ENCODE data around the gene TPM1.

TPM1 gene

GRCh38 chr15:63016234-63016633 is 26.3 kb upstream of the TPM1 start:
- no peak for DNase-seq (ENCODE audit: low spot score)

DNA sequence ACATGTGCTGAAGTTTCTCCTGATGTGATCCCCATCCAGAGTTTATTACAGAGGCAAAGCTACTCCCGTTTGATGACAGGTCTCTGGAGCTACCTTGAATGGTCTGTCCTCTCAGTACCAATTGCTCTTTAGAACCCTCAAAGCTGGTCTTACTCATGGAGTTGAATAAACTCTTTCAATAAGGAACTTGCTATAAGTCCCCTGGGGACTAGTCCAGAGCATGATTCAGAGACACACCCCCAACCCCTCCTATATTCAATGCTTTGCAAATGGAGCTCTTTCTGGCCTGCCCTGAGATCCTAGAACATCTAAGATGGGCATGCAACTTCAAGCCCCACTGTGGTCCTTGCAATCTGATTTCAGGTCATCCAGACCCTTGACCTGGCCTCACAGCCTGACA is 23.9 kb upstream of the TPM1 start:
- no peak for DNase-seq (ENCODE audit: low spot score)

DNA sequence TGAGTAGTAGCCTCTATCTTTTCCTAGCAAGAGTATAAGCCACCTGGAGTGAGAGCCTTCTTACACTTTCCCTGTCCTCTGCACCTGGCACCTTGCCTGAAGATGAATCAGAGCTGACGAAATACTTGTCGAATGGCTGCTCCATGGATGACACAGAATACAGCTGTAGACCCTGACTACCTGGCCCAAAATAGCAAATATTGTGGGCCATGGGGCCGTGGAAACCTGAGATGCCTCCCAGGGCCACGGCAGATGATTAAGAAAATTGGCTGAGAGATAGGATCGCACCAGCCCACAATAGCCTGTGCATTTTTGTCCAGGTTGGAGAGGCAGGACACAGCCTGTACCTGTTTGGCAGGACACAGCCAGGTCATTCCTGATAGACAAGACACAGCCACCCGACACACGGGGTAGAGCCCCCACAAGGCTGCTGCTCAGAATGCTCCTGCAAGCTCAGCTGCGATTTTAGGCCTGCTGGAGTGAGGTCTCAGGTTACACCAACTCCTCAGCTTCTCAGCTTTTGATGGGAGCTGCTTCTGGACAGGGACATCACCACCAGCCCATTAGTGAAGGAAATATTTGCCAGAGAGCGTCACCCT is 22.9 kb upstream of the TPM1 start:
- peak; percentile 70 for DNase-seq (ENCODE audit: low spot score)

GRCh38 chr15:63020128-63020527 is 22.4 kb upstream of the TPM1 start:
- DNase-seq (ENCODE audit: low spot score), result no peak

GRCh38 chr15:63020759-63021430 is 21.7 kb upstream of the TPM1 start:
- no peak for DNase-seq (ENCODE audit: low spot score)

- DNase-seq (ENCODE audit: low spot score), result no peak
These were observed 20.4 kb upstream of the TPM1 start for GRCh38 chr15:63022181-63022580.

- no peak for DNase-seq (ENCODE audit: low spot score)
These were observed 19.9 kb upstream of the TPM1 start for GRCh38 chr15:63022663-63023062.

DNA sequence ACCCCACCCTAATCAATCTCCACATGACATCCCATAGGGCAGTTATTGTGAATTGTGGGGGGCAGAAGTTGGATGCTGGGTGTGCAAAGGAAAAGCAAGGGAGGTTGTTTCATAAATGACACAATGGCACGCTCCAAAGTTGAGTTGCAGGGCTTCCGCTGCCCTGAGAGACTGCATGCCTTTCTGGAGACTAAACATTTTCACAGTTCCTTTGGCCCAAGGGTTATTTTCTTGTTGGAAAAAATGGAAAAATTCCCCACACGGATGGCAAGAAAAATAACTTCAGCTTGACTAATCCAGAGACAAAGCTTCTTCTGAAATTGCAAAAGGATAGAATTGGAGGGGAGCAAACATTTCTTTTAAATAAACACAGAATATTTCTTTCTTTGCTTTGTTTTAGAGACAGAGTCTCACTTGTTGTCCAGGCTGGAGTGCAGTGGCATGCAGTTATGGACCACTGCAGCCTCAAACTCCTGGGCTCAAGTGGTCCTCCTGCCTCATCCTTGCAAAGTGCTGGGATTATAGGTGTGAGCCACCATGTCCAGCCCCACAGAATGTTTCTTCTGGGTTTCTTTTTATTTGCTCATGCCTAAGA is 19.1 kb upstream of the TPM1 start:
- DNase-seq (ENCODE audit: low spot score), result no peak

- peak; percentile 29 for DNase-seq (ENCODE audit: low spot score)
These were observed 17.1 kb upstream of the TPM1 start for GRCh38 chr15:63025460-63025859.

DNA sequence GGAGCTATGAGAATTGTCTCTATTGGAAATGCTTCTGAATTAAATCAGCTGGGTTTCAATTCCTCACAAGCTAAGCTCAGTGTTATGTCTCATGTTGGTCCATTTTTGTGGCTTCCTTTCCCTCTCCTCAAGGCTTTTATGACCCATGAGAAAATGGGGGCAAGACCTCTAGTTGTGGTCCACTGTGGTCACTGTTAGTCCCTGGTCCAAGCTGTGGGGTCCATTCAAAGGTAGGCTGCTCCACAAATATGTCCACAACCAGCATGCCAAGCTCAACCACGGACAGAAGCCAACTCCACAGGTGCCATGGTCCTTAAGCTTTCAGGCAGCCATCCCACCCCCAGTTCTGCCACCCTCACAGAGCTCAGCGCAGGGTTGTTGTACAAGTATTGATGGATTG is 14.9 kb upstream of the TPM1 start:
- no peak for DNase-seq (ENCODE audit: low spot score)

GRCh38 chr15:63028442-63029110 is 14.0 kb upstream of the TPM1 start:
- no peak for DNase-seq (ENCODE audit: low spot score)

- DNase-seq (ENCODE audit: low spot score), result no peak
These were observed 12.9 kb upstream of the TPM1 start for GRCh38 chr15:63029676-63030075.

- no peak for DNase-seq (ENCODE audit: low spot score)
These were observed 12.4 kb upstream of the TPM1 start for GRCh38 chr15:63030101-63030551.

- no peak for DNase-seq (ENCODE audit: low spot score)
These were observed 8.0 kb upstream of the TPM1 start for GRCh38 chr15:63034578-63034977.

DNA sequence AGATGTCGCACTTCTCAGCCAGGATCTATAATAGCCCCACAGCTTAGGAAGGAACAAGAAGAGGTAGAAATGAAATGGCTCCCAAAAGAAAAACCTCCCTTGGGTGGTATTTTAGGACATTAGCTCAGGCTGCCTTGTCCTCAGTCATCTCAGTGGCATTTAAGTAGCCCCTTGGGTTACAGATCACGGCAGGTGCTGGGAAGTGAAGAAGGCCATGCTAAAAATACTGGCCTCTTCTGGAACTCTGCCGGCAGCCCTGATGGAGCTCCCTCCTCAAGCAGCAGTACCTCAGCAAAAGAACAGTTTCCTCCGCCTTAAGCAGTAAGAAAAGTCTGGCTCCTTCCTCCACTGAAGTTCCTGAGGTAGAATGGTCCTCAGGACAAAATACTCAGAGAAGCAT is 7.3 kb upstream of the TPM1 start:
- no peak for DNase-seq (ENCODE audit: low spot score)

- DNase-seq (ENCODE audit: low spot score), result no peak
These were observed 6.6 kb upstream of the TPM1 start for GRCh38 chr15:63035977-63036376.

GRCh38 chr15:63037976-63038720 is 4.4 kb upstream of the TPM1 start:
- DNase-seq (ENCODE audit: low spot score), result no peak

GRCh38 chr15:63038926-63039673 is 3.4 kb upstream of the TPM1 start:
- no peak for DNase-seq (ENCODE audit: low spot score)

DNA sequence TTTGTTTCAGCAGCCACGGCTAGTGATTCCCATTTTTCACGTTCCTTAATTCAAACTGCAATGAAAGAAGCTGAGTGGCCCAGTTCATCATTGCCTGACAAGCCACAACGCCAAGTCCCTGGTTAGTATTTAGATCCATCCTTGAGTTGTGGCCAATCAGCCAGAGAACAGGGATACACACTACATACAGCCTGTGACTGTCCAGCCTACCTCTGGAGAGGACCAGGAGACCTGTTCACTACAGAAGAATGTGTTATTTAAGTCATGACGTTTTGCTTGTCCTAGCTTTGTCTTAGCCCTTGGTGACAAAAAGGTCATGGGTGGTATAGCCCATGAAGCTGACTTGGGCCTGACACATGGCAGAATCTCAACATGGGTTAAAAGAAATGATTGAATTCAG is 2.7 kb upstream of the TPM1 start:
- DNase-seq (ENCODE audit: low spot score), result no peak

- DNase-seq (ENCODE audit: low spot score), result no peak
These were observed 2.0 kb upstream of the TPM1 start for GRCh38 chr15:63040509-63040908.

DNA sequence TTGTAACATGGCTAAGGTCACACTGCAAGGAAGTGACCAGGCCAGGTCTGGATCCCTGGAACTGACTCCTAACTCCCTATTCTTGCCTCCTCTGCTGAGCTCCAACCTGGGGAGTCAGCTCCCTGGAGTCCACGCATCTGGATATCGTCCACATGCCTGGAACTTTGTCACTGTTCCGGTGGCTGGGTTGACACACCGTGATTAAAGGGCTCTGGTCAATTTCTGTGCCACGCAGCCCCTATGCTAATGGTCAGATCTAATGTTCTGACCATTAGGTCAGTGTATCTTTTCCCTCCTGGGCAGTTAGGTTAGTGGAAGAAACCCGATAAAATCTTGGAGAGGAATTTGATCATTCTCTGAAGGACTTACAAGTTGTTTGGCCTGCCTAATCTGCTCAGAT is 1.6 kb upstream of the TPM1 start:
- DNase-seq (ENCODE audit: low spot score), result no peak
